Activated T-cell treated with anti-CD3 and anti-CD28 coated beads, Interleukin-2, amount 50 U/mL, for 4 hours (primary cell): ENCODE results near the gene IER5L. TPM values are rescaled to one million over a fixed set of nuclear protein-coding genes. Genes with fewer than 3 reads are reported as not detected.
A peak's percentile ranks its signal among the peaks of the same experiment; 100 is the strongest.

ENCODE experiments used
- ATAC-seq, 2 donors: fragments of 200-7000 bp; cut with Tn5 transposase; one replicate each; pipeline ENCODE4 v1.10.0; 2021
- DNase-seq: peaks from one replicate; pipeline ENCODE4 v3.0.0-alpha.2; 2020
- H3K27me3 Mint-ChIP-seq: one replicate; pipeline ENCODE4 v1.8.0; 2021; ENCODE audit warnings: low read depth, mixed read lengths
- H3K36me3 Mint-ChIP-seq: one replicate; pipeline ENCODE4 v1.8.0; 2022; ENCODE audit warnings: mixed read lengths; ENCODE audit not compliant: insufficient read depth
- H3K4me1 Mint-ChIP-seq: one replicate; pipeline ENCODE4 v1.8.0; 2021; ENCODE audit warnings: low read depth, mixed read lengths
- H3K4me3 Mint-ChIP-seq: one replicate; pipeline ENCODE4 v1.8.0; 2021; ENCODE audit warnings: mild to moderate bottlenecking, moderate library complexity, mixed read lengths
- H3K9me3 Mint-ChIP-seq: one replicate; pipeline ENCODE4 v1.8.0; 2021; ENCODE audit warnings: mixed read lengths
- total RNA-seq, 3 donors: library from RNA; stranded (reverse); gene quantifications; one replicate each; pipeline ENCODE4 v1.2.1, GENCODE V29; 2021

Gene IER5L
- total RNA-seq, result 1 to 10 TPM; 1.6 to 1.9 (median 1.8) TPM

DNA sequence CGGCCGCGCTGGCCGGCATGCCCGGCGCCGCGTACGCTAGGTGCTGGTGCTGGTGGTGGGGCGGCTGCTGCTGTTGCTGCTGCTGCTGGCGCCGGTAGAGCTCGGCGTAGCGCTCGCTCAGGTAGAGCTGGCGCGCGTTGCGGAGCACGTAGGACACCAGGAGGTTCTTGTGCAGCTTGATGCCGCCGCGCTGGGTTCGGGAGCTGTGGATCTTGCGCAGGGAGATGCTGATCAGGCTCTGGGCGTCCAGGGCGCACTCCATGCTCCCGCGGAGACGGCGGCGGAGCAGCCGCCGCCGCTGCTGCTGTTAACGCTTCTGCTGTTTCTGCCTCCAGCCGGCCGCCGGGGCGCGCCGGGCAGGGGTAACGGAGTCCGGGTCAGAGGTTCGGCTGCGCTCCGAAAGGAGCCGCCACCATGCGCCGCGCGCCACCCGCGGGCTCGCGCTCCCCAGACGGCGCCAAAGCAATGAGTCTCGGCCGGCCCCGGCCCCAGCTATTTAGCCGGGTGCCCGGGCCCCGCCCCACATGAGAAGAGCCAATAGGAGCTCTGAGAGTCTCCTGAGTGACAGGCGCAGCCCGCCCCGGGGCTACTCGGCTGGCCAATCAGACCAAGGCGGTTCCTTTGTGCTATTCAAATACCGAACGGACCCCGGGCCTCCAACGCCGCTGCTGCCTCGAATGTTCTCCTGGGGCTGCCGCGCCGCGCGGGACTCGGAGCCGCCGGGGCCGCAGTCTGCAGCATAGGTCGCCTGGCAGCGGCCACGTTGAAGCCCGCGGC lies at the start of gene IER5L:
Gene IER5L, minus strand, starts transcription at position 471 of the 777 bp plus-strand sequence. Its CDS starts 209 bp downstream, at position 262.
- Mint-ChIP-seq H3K9me3 (no peaks in the 10 kb centered on the region), H3K4me1 (peaks cover 9% of the 10 kb centered on the region), H3K36me3 (no peaks in the 10 kb centered on the region), H3K4me3 (peak within 1 kb of the TSS; percentile 81), H3K27me3 (peaks cover 8% of the 10 kb centered on the region)
- peak; percentile 94 for ATAC-seq
- peak; percentile 93 for DNase-seq

- Mint-ChIP-seq H3K4me3 (no peak overlapping the region), H3K9me3 (no peaks in the 10 kb centered on the region), H3K36me3 (no peaks in the 10 kb centered on the region), H3K27me3 (no peaks in the 10 kb centered on the region), H3K4me1 (peaks cover 13% of the 10 kb centered on the region)
- DNase-seq (no peak), ATAC-seq (no peak)
Observed at GRCh38 chr9:129227843-129228189, 49.8 kb upstream of the IER5L start.

DNA sequence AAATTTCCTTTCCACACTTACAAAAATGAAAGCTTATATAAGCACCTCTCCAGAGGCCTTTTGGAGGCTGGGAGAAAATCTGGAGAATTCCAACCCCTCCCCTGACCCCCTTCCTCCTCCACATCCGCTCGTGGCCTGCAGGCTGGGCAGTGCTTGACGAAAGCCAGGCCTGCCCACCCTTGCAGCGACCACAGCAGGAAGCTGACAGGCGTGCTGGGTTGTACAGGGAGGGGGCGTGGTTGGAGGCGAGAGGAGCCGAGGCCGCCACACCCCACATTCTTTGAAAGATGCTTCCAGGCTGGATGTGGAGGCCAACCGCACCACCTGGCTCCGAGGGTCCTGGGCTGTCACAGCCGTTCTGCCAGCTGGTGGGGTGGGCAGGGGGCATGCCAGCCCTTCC lies 47.8 kb upstream of the IER5L start:
- DNase-seq, result peak; percentile 28
- H3K4me3 Mint-ChIP-seq, result no peak overlapping the region
- H3K36me3 Mint-ChIP-seq, result no peaks in the 10 kb centered on the region
- no peaks in the 10 kb centered on the region for H3K9me3 Mint-ChIP-seq
- H3K4me1 Mint-ChIP-seq, result peaks cover 20% of the 10 kb centered on the region
- no peaks in the 10 kb centered on the region for H3K27me3 Mint-ChIP-seq
- ATAC-seq, result peak; percentile 73 to 78

DNA sequence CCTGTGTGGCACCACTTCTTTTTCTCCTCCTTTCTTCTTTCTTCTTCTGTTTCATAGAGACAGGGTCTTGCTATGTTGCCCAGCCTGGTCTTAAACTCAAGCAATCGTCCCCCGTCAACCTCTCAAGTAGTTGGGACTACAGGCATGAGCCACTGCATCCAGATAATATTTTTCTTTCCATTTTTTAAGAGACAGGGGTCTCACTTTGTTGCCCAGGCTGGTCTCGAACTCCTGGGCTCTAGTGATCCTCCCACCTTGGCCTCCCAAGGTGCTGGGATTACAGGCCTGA lies 47.4 kb upstream of the IER5L start:
- ATAC-seq (no peak), DNase-seq (no peak)
- H3K4me1 Mint-ChIP-seq, result peaks cover 23% of the 10 kb centered on the region
- no peaks in the 10 kb centered on the region for H3K36me3 Mint-ChIP-seq
- no peak overlapping the region for H3K4me3 Mint-ChIP-seq
- no peaks in the 10 kb centered on the region for H3K9me3 Mint-ChIP-seq
- no peaks in the 10 kb centered on the region for H3K27me3 Mint-ChIP-seq

- H3K4me1 Mint-ChIP-seq, result peaks cover 25% of the 10 kb centered on the region
- H3K27me3 Mint-ChIP-seq, result peaks cover 1% of the 10 kb centered on the region
- H3K36me3 Mint-ChIP-seq, result no peaks in the 10 kb centered on the region
- H3K9me3 Mint-ChIP-seq, result no peaks in the 10 kb centered on the region
- no peak for DNase-seq
- ATAC-seq, result no peak
- H3K4me3 Mint-ChIP-seq, result no peak overlapping the region
Observed at GRCh38 chr9:129224618-129225489, 46.8 kb upstream of the IER5L start.

GRCh38 chr9:129223551-129224208 lies 45.6 kb upstream of the IER5L start:
- no peak for DNase-seq
- Mint-ChIP-seq H3K4me3 (no peak overlapping the region), H3K4me1 (peaks cover 26% of the 10 kb centered on the region), H3K27me3 (peaks cover 2% of the 10 kb centered on the region), H3K9me3 (no peaks in the 10 kb centered on the region), H3K36me3 (no peaks in the 10 kb centered on the region)
- ATAC-seq, result no peak

- Mint-ChIP-seq H3K4me3 (peak overlapping the region; percentile 38), H3K27me3 (peaks cover 2% of the 10 kb centered on the region), H3K4me1 (peaks cover 26% of the 10 kb centered on the region), H3K9me3 (no peaks in the 10 kb centered on the region), H3K36me3 (no peaks in the 10 kb centered on the region)
- DNase-seq, result no peak
- ATAC-seq, result no peak
Observed at GRCh38 chr9:129222819-129223218, 44.8 kb upstream of the IER5L start.

DNA sequence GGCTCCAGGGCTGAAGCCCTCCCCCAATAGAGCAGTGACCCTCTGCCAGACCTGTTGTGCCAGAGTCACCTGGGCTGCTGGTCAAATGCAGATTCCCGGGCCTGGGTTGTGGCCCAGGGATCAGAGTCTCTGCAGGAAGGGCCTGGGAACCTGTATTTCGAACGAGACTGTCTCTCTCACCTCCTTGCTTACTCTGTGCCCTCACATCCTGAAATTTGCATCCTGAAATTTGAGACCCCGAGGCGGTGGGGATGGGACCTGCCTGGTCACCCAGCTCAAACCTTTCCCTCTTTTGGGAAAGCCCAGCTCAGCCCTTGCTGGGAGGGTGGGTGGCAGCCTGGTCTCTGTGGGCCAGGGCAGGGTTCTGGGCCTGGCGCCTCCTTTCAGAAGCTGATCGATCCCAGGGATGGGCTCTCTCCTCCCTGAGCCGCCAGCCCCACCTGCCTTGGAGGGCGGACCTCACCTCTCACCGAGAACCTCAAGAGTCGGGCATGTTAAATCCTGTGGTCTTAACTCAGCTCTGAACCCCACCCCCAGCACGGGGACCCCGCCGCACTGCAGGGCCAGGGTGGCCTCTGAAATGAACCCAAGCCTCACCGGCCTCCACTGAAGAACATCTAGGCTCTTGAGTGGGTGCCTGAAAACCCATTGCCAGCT lies 44.0 kb upstream of the IER5L start:
- DNase-seq (no peak), ATAC-seq (no peak)
- Mint-ChIP-seq H3K4me1 (peaks cover 26% of the 10 kb centered on the region), H3K9me3 (no peaks in the 10 kb centered on the region), H3K4me3 (no peak overlapping the region), H3K27me3 (peaks cover 2% of the 10 kb centered on the region), H3K36me3 (no peaks in the 10 kb centered on the region)

DNA sequence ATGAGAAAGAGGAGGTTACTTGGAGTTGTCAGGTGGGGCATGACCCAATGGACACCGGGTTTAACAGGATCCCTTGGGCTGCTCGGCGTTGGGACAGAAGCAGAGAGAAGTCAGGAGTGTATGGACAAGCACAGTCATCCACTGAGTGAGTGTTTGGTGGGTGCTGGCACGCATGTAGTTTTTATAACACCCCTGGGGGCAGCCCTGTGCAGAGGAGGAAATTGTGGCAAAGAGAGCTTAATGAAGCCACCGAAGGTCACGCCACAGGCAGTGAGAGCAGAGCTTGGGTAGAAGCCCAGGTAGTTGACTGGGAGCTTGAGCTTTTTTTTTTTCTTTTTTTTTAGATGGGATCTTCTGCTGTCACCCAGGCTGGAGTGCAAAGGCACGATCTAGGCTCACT lies 43.2 kb upstream of the IER5L start:
- H3K4me1 Mint-ChIP-seq, result peaks cover 24% of the 10 kb centered on the region
- peak in 1 of 2 donors; percentile 63 for ATAC-seq
- H3K27me3 Mint-ChIP-seq, result peaks cover 2% of the 10 kb centered on the region
- no peaks in the 10 kb centered on the region for H3K36me3 Mint-ChIP-seq
- H3K9me3 Mint-ChIP-seq, result no peaks in the 10 kb centered on the region
- DNase-seq, result peak; percentile 20
- H3K4me3 Mint-ChIP-seq, result no peak overlapping the region

- Mint-ChIP-seq H3K27me3 (peaks cover 2% of the 10 kb centered on the region), H3K9me3 (no peaks in the 10 kb centered on the region), H3K4me3 (no peak overlapping the region), H3K4me1 (peaks cover 20% of the 10 kb centered on the region), H3K36me3 (no peaks in the 10 kb centered on the region)
- no peak for ATAC-seq
- no peak for DNase-seq
Observed at GRCh38 chr9:129220771-129221170, 42.7 kb upstream of the IER5L start.

- Mint-ChIP-seq H3K27me3 (peaks cover 2% of the 10 kb centered on the region), H3K36me3 (no peaks in the 10 kb centered on the region), H3K4me1 (peaks cover 14% of the 10 kb centered on the region), H3K9me3 (no peaks in the 10 kb centered on the region), H3K4me3 (no peak overlapping the region)
- DNase-seq, result no peak
- ATAC-seq, result no peak
Observed at GRCh38 chr9:129218918-129219317, 40.9 kb upstream of the IER5L start.

DNA sequence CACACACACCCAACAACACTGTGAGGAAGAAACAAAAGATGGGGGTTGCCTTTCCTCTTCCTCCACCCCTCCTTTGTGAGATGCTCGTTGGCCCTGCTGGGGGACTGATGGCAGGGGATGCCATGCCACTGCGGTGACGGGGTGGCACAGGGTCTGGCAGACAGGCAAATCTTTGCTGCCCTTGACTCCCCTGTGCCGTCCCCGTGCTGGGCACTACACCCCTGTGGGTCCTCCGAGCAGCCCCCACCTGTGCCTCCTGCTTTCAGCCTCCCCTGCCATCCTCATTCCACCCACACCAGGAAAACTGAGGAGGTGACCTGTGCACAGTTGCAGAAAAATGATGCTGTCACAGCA lies 40.2 kb upstream of the IER5L start:
- peaks cover 14% of the 10 kb centered on the region for H3K4me1 Mint-ChIP-seq
- DNase-seq (no peak), ATAC-seq (no peak)
- H3K9me3 Mint-ChIP-seq, result no peaks in the 10 kb centered on the region
- peaks cover 2% of the 10 kb centered on the region for H3K27me3 Mint-ChIP-seq
- no peaks in the 10 kb centered on the region for H3K36me3 Mint-ChIP-seq
- no peak overlapping the region for H3K4me3 Mint-ChIP-seq

DNA sequence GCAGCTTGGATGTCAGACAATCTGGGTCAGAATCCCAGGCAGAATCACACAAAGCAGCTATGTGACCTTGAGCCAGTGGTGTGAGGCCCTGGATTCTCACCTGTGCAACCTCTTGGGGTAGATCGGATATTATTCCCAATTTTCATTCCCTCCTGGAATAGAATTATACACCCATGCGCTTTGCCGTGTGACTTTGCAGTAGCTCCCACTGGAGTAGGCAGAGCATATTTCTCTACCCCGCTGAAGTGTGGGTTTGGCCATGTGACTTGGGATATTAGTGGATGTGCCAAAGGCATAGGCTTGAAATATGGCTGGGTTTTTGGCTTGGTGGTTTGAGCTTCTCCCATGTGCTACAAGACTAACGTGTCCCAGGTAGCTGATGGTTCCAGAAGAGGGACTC lies 35.5 kb upstream of the IER5L start:
- DNase-seq (no peak), ATAC-seq (no peak)
- Mint-ChIP-seq H3K27me3 (no peaks in the 10 kb centered on the region), H3K4me1 (peaks cover 9% of the 10 kb centered on the region), H3K4me3 (no peak overlapping the region), H3K36me3 (no peaks in the 10 kb centered on the region), H3K9me3 (no peaks in the 10 kb centered on the region)

- no peak for DNase-seq
- Mint-ChIP-seq H3K4me3 (no peak overlapping the region), H3K36me3 (no peaks in the 10 kb centered on the region), H3K9me3 (no peaks in the 10 kb centered on the region), H3K4me1 (peaks cover 25% of the 10 kb centered on the region), H3K27me3 (no peaks in the 10 kb centered on the region)
- ATAC-seq, result no peak
Observed at GRCh38 chr9:129211686-129212085, 33.6 kb upstream of the IER5L start.
